Measurements from ENCODE around the gene LRMDA. TPM values are rescaled to one million over a fixed set of nuclear protein-coding genes. Genes with fewer than 3 reads are reported as not detected.

The LRMDA gene
- total and polyA plus RNA-seq, 10 of the 15 experiments (the other 5 are each of a cell fraction or from before 2014, with no cell fraction given), result 0.07 to 0.54 (median 0.29) TPM; not detected in 4

GRCh38 chr10:75466001-75466400 lies 34.6 kb downstream of the LRMDA start (continued):
- TF ChIP-seq SPI1 (IDR thresholded peaks at IDR 0.05; ENCODE audit: borderline replicate concordance, insufficient read depth, low read depth, low read length) (no peak), NFYA (IDR thresholded peaks at IDR 0.05; ENCODE audit: borderline replicate concordance, low read depth, low read length) (no peak), IKZF2 (IDR thresholded peaks at IDR 0.05) (no peak), SRF (IDR thresholded peaks at IDR 0.05; ENCODE audit: low read depth in 2 of 2, low read length in 2 of 2) (no peak), BMI1 (IDR thresholded peaks at IDR 0.05; ENCODE audit: borderline replicate concordance) (no peak)
- TF ChIP-seq, protein P1, sequence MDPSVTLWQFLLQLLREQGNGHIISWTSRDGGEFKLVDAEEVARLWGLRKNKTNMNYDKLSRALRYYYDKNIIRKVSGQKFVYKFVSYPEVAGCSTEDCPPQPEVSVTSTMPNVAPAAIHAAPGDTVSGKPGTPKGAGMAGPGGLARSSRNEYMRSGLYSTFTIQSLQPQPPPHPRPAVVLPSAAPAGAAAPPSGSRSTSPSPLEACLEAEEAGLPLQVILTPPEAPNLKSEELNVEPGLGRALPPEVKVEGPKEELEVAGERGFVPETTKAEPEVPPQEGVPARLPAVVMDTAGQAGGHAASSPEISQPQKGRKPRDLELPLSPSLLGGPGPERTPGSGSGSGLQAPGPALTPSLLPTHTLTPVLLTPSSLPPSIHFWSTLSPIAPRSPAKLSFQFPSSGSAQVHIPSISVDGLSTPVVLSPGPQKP (IDR thresholded peaks at IDR 0.05; ENCODE audit: low read depth, low read length), result no peak

DNA sequence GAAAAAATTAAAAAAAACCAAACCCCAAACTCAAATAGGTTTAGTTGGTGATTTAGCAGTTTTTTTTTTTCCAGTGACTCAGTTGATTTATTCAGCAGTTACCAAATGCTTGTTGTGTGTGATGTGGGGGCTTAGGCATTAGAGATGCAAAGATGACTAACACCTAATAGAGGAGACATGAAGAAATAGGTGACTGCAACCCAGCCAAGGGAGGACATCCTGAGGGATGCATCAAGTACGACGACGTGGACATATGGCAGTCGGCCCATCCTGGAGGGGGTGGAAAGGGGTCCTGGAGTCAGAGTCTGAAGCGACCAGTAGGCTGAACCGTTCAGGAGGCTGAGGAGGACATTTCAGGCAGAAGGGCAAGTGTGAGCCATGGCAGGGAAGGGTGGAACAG lies 35.5 kb downstream of the LRMDA start:
- Histone ChIP-seq H3K4me3 (no peak overlapping the region), H3K36me3 (ENCODE audit: control insufficient read depth in 2 of 2, insufficient read depth in 2 of 2, low read length in 1 of 2) (no peaks in the 10 kb centered on the region), H3K4me2 (ENCODE audit: control insufficient read depth, insufficient read depth) (no peak overlapping the region), H3K9me3 (replicated peaks; ENCODE audit: control insufficient read depth, insufficient read depth, low read length) (no peaks in the 10 kb centered on the region), H4K20me1 (ENCODE audit: control insufficient read depth, insufficient read depth) (no peaks in the 10 kb centered on the region), H3K27me3 (replicated peaks in 1 of 2; ENCODE audit: control insufficient read depth in 2 of 2, insufficient read depth in 2 of 2, low read length in 1 of 2) (peaks cover 0 to 1% of the 10 kb centered on the region in 2 experiments; a peak in 2 of 4 replicates), H3K27ac (ENCODE audit: control insufficient read depth, insufficient read depth) (no peak overlapping the region), H3K9ac (ENCODE audit: control insufficient read depth, insufficient read depth, low read length) (no peak overlapping the region), H2AFZ (ENCODE audit: control insufficient read depth, low read depth, low read length) (no peak overlapping the region), H3K79me2 (ENCODE audit: control insufficient read depth, insufficient read depth, low read length) (no peaks in the 10 kb centered on the region), H3K4me1 (ENCODE audit: control insufficient read depth, insufficient read depth, low read length) (no peaks in the 10 kb centered on the region)
- no TSS peak for BruUV-seq (replicated peaks)
- WGBS (ENCODE audit: insufficient coverage, insufficient replicate concordance, low lambda C conversion rate, missing lambda C conversion rate), result 28% methylated on average over 6 of the region's 6 CpGs
- RAD21 ChIA-PET (ENCODE audit: unreplicated experiment), result no interaction called here
- intact Hi-C loops (cut with micrococcal nuclease; ENCODE audit: unreplicated experiment), result no loop called here
- SMC1A ChIA-PET (ENCODE audit: uncharacterized antibody, unreplicated experiment), result no interaction called here
- no peak for FAIRE-seq
- POLR2A ChIA-PET, result no interaction called here
- no peak for DNase-seq (ENCODE audit: low read depth, low spot score)
- ATAC-seq, result no peak
- CTCF ChIA-PET, result no interaction called here
- in situ Hi-C loops (cut with MboI), result no loop called here
- TF ChIP-seq IRF3 (IDR thresholded peaks at IDR 0.05) (no peak), RAD51 (IDR thresholded peaks at IDR 0.05) (no peak), SIX5 (IDR thresholded peaks at IDR 0.05; ENCODE audit: low read depth, low read length, severe bottlenecking) (no peak), FOXK2 (IDR thresholded peaks at IDR 0.05) (no peak), WRNIP1 (IDR thresholded peaks at IDR 0.05; ENCODE audit: borderline replicate concordance, low read depth, low read length) (no peak), MEF2B (IDR thresholded peaks at IDR 0.05; ENCODE audit: partially characterized antibody, poor library complexity, severe bottlenecking) (no peak), NFYA (IDR thresholded peaks at IDR 0.05; ENCODE audit: borderline replicate concordance, low read depth, low read length) (no peak), BRCA1 (IDR thresholded peaks at IDR 0.05; ENCODE audit: low read depth, low read length) (no peak), ZBTB33 (IDR thresholded peaks at IDR 0.05) (no peak), SRF (IDR thresholded peaks at IDR 0.05; ENCODE audit: low read depth in 2 of 2, low read length in 2 of 2) (no peak), SMARCA5 (IDR thresholded peaks at IDR 0.05) (no peak), FOXM1 (IDR thresholded peaks at IDR 0.05; ENCODE audit: low read depth, low read length) (no peak), TCF3 (IDR thresholded peaks at IDR 0.05; ENCODE audit: borderline replicate concordance, insufficient read depth, low read depth, low read length) (no peak)
- TF ChIP-seq, protein P2, sequence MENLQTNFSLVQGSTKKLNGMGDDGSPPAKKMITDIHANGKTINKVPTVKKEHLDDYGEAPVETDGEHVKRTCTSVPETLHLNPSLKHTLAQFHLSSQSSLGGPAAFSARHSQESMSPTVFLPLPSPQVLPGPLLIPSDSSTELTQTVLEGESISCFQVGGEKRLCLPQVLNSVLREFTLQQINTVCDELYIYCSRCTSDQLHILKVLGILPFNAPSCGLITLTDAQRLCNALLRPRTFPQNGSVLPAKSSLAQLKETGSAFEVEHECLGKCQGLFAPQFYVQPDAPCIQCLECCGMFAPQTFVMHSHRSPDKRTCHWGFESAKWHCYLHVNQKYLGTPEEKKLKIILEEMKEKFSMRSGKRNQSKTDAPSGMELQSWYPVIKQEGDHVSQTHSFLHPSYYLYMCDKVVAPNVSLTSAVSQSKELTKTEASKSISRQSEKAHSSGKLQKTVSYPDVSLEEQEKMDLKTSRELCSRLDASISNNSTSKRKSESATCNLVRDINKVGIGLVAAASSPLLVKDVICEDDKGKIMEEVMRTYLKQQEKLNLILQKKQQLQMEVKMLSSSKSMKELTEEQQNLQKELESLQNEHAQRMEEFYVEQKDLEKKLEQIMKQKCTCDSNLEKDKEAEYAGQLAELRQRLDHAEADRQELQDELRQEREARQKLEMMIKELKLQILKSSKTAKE (IDR thresholded peaks at IDR 0.05; ENCODE audit: low read depth, poor library complexity, severe bottlenecking), result no peak

Measured in GM12878 (cell line).